Astrocyte (in vitro differentiated cells and primary cell): ENCODE measurements around the gene ARHGAP23. TPM values are rescaled to one million over a fixed set of nuclear protein-coding genes. Genes with fewer than 3 reads are reported as not detected.
A peak's percentile ranks its signal among the peaks of the same experiment; 100 is the strongest.

Experiments used
- DNase-seq: peaks from one replicate; pipeline ENCODE4 v3.0.0-alpha.2; 2010; ENCODE audit warnings: low read depth
- FAIRE-seq: peaks from 2 replicates; lab custom pipeline; 2011; peaks lifted over from hg19 to GRCh38; lab: Jason Lieb, UNC
- H2AFZ ChIP-seq: 2 replicates; pipeline ENCODE4 v1.6.0; 2012; ENCODE audit warnings: low read depth, low read length, inconsistent platforms
- H3K27ac ChIP-seq: 2 replicates; pipeline ENCODE4 v1.5.1; 2011; ENCODE audit warnings: low read depth, low read length, inconsistent platforms
- H3K27me3 ChIP-seq: 2 replicates; pipeline ENCODE4 v1.6.0; 2011; ENCODE audit warnings: low read length, inconsistent platforms; ENCODE audit not compliant: insufficient read depth
- H3K36me3 ChIP-seq: 2 replicates; pipeline ENCODE4 v1.5.1; 2011; ENCODE audit warnings: low read length, inconsistent platforms; ENCODE audit not compliant: insufficient read depth
- H3K4me1 ChIP-seq: 2 replicates; pipeline ENCODE4 v1.5.1; 2011; ENCODE audit warnings: low read length, inconsistent platforms; ENCODE audit not compliant: insufficient read depth
- H3K4me2 ChIP-seq: 2 replicates; pipeline ENCODE4 v1.6.0; 2012; ENCODE audit warnings: low read length, inconsistent platforms
- H3K4me3 ChIP-seq: 2 replicates; pipeline ENCODE4 v1.5.1; 2011; ENCODE audit warnings: low read depth, mild to moderate bottlenecking, low read length, inconsistent platforms; ENCODE audit not compliant: insufficient read depth
- H3K79me2 ChIP-seq: 2 replicates; pipeline ENCODE4 v1.6.0; 2012; ENCODE audit warnings: mild to moderate bottlenecking, low read length, inconsistent platforms; ENCODE audit not compliant: insufficient read depth
- H3K9ac ChIP-seq: 2 replicates; pipeline ENCODE4 v1.6.0; 2012; ENCODE audit warnings: mild to moderate bottlenecking, low read length, inconsistent platforms
- H3K9me3 ChIP-seq: 2 replicates; pipeline ENCODE4 v1.5.1; 2012; ENCODE audit warnings: low read depth, mild to moderate bottlenecking, low read length, inconsistent platforms; ENCODE audit not compliant: insufficient read depth
- H4K20me1 ChIP-seq: 2 replicates; pipeline ENCODE4 v1.6.0; 2012; ENCODE audit warnings: low read length, inconsistent platforms; ENCODE audit not compliant: insufficient read depth
- H3K27ac Mint-ChIP-seq: one replicate; pipeline ENCODE4 v1.8.0; 2021; ENCODE audit warnings: mild to moderate bottlenecking, mixed read lengths; ENCODE audit not compliant: unreplicated experiment
- H3K27me3 Mint-ChIP-seq: one replicate; pipeline ENCODE4 v1.8.0; 2021; ENCODE audit warnings: low read depth, mixed read lengths; ENCODE audit not compliant: unreplicated experiment
- H3K36me3 Mint-ChIP-seq: one replicate; pipeline ENCODE4 v1.8.0; 2021; ENCODE audit warnings: low read depth, mixed read lengths; ENCODE audit not compliant: unreplicated experiment
- H3K4me1 Mint-ChIP-seq: one replicate; pipeline ENCODE4 v1.8.0; 2021; ENCODE audit warnings: low read depth, mixed read lengths; ENCODE audit not compliant: unreplicated experiment
- H3K4me3 Mint-ChIP-seq: one replicate; pipeline ENCODE4 v1.8.0; 2021; ENCODE audit warnings: mild to moderate bottlenecking, moderate library complexity, mixed read lengths; ENCODE audit not compliant: unreplicated experiment
- H3K9me3 Mint-ChIP-seq: one replicate; pipeline ENCODE4 v1.8.0; 2021; ENCODE audit warnings: mild to moderate bottlenecking, mixed read lengths; ENCODE audit not compliant: unreplicated experiment
- CTCF ChIP-seq: IDR thresholded peaks from 2 replicates; pipeline ENCODE4 v1.5.1; 2011; ENCODE audit warnings: low read depth, mild to moderate bottlenecking, inconsistent platforms, low read length, moderate library complexity; ENCODE audit not compliant: insufficient read depth
- EZH2 ChIP-seq: IDR thresholded peaks from 2 replicates; pipeline ENCODE4 v1.6.1; 2012; ENCODE audit warnings: mild to moderate bottlenecking, low read length, inconsistent platforms; ENCODE audit not compliant: insufficient read depth
- total RNA-seq: library from RNA; stranded (reverse); gene quantifications from 2 replicates; pipeline ENCODE4 v1.2.1, GENCODE V29; 2021

Gene ARHGAP23
- total RNA-seq, 1 donor from 2014 or later = 118 TPM

- no peak overlapping the region for H3K4me3 ChIP-seq
- H3K4me3 Mint-ChIP-seq = peak overlapping the region; percentile 82
- peaks cover 43% of the 10 kb centered on the region for H3K27me3 ChIP-seq
- peaks cover 13% of the 10 kb centered on the region for H3K4me1 ChIP-seq
- peaks cover 4% of the 10 kb centered on the region for H3K4me1 Mint-ChIP-seq
- H3K9ac ChIP-seq = no peak overlapping the region
- H3K36me3 Mint-ChIP-seq = no peaks in the 10 kb centered on the region
- TF ChIP-seq CTCF = no peak
- TF ChIP-seq EZH2 = peak; percentile 2
- peak overlapping the region; percentile 18 for H3K27ac Mint-ChIP-seq
- no peak for DNase-seq
- no peaks in the 10 kb centered on the region for H3K9me3 Mint-ChIP-seq
- H2AFZ ChIP-seq = peak overlapping the region; percentile 65
- H4K20me1 ChIP-seq = peaks cover 3% of the 10 kb centered on the region
- H3K79me2 ChIP-seq = no peaks in the 10 kb centered on the region
- no peaks in the 10 kb centered on the region for H3K9me3 ChIP-seq
- no peak overlapping the region for H3K27ac ChIP-seq
- no peaks in the 10 kb centered on the region for H3K36me3 ChIP-seq
- peak overlapping the region; percentile 86 for H3K4me2 ChIP-seq
- no peak for FAIRE-seq
- H3K27me3 Mint-ChIP-seq = peaks cover 70% of the 10 kb centered on the region
Observed at GRCh38 chr17:38558728-38559050, 130.4 kb downstream of the ARHGAP23 start.

DNA sequence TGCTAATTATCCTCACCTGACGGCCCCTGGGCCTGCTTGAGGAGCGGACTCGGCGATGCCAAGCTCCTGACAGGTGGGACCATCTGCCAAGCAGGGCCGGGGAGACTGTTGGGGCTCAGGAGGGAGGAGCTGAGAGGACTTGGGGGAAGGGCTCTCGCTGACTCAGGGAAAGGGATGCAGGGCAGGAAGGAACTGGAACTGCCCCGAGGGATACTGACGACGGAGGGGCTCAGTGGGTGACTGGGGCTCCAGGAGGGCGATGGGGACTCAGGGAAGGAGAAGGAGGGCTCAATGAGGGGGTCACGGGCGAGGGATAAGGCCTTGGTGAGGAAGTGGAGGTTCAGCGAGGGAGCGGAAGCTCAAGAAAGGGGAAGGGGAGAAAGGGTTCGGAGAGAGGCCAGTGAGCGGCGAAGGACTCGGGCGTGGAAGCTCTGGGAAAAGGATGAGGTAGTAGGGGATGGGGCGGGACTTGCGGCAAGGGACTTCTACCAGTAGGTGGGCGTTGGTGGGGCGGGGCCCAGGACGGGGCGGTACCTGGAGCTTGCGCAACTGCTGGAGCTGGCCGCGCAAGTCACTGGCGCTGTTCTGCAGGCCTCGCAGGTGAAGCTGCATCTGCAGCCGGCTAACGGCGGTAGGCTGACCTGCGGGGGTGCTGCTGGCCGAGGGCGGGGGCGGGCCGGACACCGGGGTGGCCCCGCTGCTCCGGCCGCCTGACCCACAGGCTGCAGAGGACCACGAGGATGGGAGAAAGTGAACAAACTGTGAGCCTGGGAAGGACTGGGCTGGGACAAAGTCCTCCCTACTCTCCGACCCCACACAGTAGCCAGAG, 131.0 kb downstream of the ARHGAP23 start:
- FAIRE-seq (no peak), DNase-seq (peak; percentile 7)
- TF ChIP-seq EZH2 = peak; percentile 69
- TF ChIP-seq CTCF = no peak
- no peak overlapping the region for H3K4me3 ChIP-seq
- H3K27me3 Mint-ChIP-seq = peaks cover 68% of the 10 kb centered on the region
- no peaks in the 10 kb centered on the region for H3K9me3 ChIP-seq
- H3K36me3 Mint-ChIP-seq = no peaks in the 10 kb centered on the region
- H4K20me1 ChIP-seq = peaks cover 3% of the 10 kb centered on the region
- H3K36me3 ChIP-seq = no peaks in the 10 kb centered on the region
- H3K27ac Mint-ChIP-seq = peak overlapping the region; percentile 69
- peaks cover 4% of the 10 kb centered on the region for H3K4me1 Mint-ChIP-seq
- peak overlapping the region; percentile 82 for H3K4me3 Mint-ChIP-seq
- H3K9me3 Mint-ChIP-seq = no peaks in the 10 kb centered on the region
- H3K9ac ChIP-seq = no peak overlapping the region
- peaks cover 13% of the 10 kb centered on the region for H3K4me1 ChIP-seq
- H3K27me3 ChIP-seq = peaks cover 48% of the 10 kb centered on the region
- H2AFZ ChIP-seq = no peak overlapping the region
- no peak overlapping the region for H3K27ac ChIP-seq
- peak overlapping the region; percentile 86 for H3K4me2 ChIP-seq
- H3K79me2 ChIP-seq = no peaks in the 10 kb centered on the region

DNA sequence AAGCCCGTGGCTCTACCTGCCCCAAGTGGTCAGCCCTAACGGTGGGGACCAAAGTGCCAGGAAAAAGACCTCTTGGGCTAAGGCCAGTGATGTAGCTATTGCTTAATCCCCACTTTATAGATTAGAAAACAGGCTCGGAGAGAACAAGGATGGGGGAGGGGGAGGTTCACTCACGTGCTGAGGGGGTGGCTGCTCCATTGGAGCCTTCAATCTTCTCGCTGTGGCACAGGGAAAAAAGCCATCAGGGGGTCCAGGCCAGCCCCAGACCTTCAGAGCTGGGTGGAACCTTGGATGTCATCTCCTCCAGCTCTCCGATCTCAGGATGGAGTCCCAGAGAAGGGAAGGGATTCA, 131.6 kb downstream of the ARHGAP23 start:
- peaks cover 3% of the 10 kb centered on the region for H4K20me1 ChIP-seq
- H3K4me2 ChIP-seq = no peak overlapping the region
- H3K27ac ChIP-seq = no peak overlapping the region
- H3K27ac Mint-ChIP-seq = no peak overlapping the region
- H3K79me2 ChIP-seq = no peaks in the 10 kb centered on the region
- H3K4me3 Mint-ChIP-seq = no peak overlapping the region
- peaks cover 13% of the 10 kb centered on the region for H3K4me1 ChIP-seq
- no peaks in the 10 kb centered on the region for H3K9me3 Mint-ChIP-seq
- peaks cover 4% of the 10 kb centered on the region for H3K4me1 Mint-ChIP-seq
- no peak overlapping the region for H3K4me3 ChIP-seq
- no peak for FAIRE-seq
- H3K27me3 Mint-ChIP-seq = peaks cover 68% of the 10 kb centered on the region
- H3K27me3 ChIP-seq = peaks cover 49% of the 10 kb centered on the region
- no peaks in the 10 kb centered on the region for H3K9me3 ChIP-seq
- no peak for DNase-seq
- TF ChIP-seq EZH2 (peak; percentile 22), CTCF (no peak)
- H3K36me3 Mint-ChIP-seq = no peaks in the 10 kb centered on the region
- H2AFZ ChIP-seq = no peak overlapping the region
- no peaks in the 10 kb centered on the region for H3K36me3 ChIP-seq
- no peak overlapping the region for H3K9ac ChIP-seq
